GM12878 (cell line): ENCODE results near the gene PHF21B. TPM values are rescaled to one million over a fixed set of nuclear protein-coding genes. Genes with fewer than 3 reads are reported as not detected.

Source experiments
- CEBPB ChIP-seq, 2 experiments: fragments of 150-350 bp in 1 of 2; IDR thresholded peaks; 2 replicates each; pipeline ENCODE4 v1.6.1; 2012 to 2014; ENCODE audit warnings: low read depth in 2 of 2, low read length in 2 of 2, borderline replicate concordance in 1 of 2, inconsistent platforms in 1 of 2
- CHD1 ChIP-seq: IDR thresholded peaks from 2 replicates; pipeline ENCODE4 v1.6.1; 2012; ENCODE audit warnings: low read depth, low read length, improper control_type of control experiment
- MTA3 ChIP-seq: IDR thresholded peaks from 2 replicates; pipeline ENCODE4 v1.6.1; 2012; ENCODE audit warnings: low read length, inconsistent platforms, borderline replicate concordance
- MYB ChIP-seq: fragments of 150-350 bp; IDR thresholded peaks from 2 replicates; pipeline ENCODE4 v1.6.1; 2014; ENCODE audit warnings: mild to moderate bottlenecking, low read depth, low read length, borderline replicate concordance
- PML ChIP-seq: IDR thresholded peaks from 2 replicates; pipeline ENCODE4 v1.6.1; 2012; ENCODE audit warnings: low read length, inconsistent platforms
- POLR2A ChIP-seq: IDR thresholded peaks from 2 replicates; pipeline ENCODE4 v1.6.1; 2011; ENCODE audit warnings: low read depth, mild to moderate bottlenecking, low read length
- SMC3 ChIP-seq: IDR thresholded peaks from 2 replicates; pipeline ENCODE4 v1.6.1; 2011; ENCODE audit warnings: low read length, improper control_type of control experiment, borderline replicate concordance
- SUZ12 ChIP-seq: fragments of 200-600 bp; sonication (generic); IDR thresholded peaks from one replicate; pipeline ENCODE4 v1.6.1; 2018; ENCODE audit warnings: antibody characterized with exemption, mild to moderate bottlenecking; ENCODE audit not compliant: unreplicated experiment
- ZBTB4 ChIP-seq: fragments of 450-650 bp; formaldehyde crosslinking; IDR thresholded peaks from 2 replicates; pipeline ENCODE4 v1.4.0; 2022; ENCODE audit warnings: mild to moderate bottlenecking, moderate library complexity
- ZNF384 ChIP-seq: IDR thresholded peaks from 2 replicates; pipeline ENCODE4 v1.6.1; 2012; ENCODE audit warnings: low read depth, mild to moderate bottlenecking, low read length, improper control_type of control experiment, borderline replicate concordance
- polyA plus RNA-seq, 11 experiments: library from polyadenylated mRNA; depleted of rRNA in 4 of 11; unstranded in 6 of 11; stranded (reverse) in 5 of 11; fragments of >200 nt; fragmentation: Nextera tagmentation in 4 of 11; fragmentation: Illumina TruSeq in 1 of 11; extraction: Ambion mirVana in 4 of 11; extraction: Trizol in 1 of 11; gene quantifications; 1 replicate in 1 of 11; 2 replicates in 10 of 11; pipeline versions ENCODE4 v1.2.1 to v1.2.3, GENCODE V29; 2011 to 2016; ENCODE audit warnings: inconsistent platforms in 2 of 11, missing spikeins in 2 of 11, low read depth in 1 of 11
- total RNA-seq, 4 experiments: library from RNA; depleted of rRNA in 3 of 4; stranded (reverse); fragments of >200 nt in 3 of 4; fragmentation: Illumina TruSeq in 1 of 4; extraction: Trizol in 1 of 4; gene quantifications; 2 replicates each; pipeline versions ENCODE4 v1.2.1 to v1.2.3, GENCODE V29; 2013 to 2021
- TF ChIP-seq, protein P1 (sequence below): fragments of 450-650 bp; IDR thresholded peaks from 2 replicates; pipeline ENCODE4 v1.6.1; 2018; ENCODE audit warnings: mild to moderate bottlenecking, low read depth, moderate library complexity; ENCODE audit not compliant: partially characterized antibody

Gene PHF21B
- total and polyA plus RNA-seq, 10 of the 15 experiments (the other 5 are each of a cell fraction or from before 2014, with no cell fraction given): 0.03 to 0.35 TPM; not detected in 8

- TF ChIP-seq, protein P1, sequence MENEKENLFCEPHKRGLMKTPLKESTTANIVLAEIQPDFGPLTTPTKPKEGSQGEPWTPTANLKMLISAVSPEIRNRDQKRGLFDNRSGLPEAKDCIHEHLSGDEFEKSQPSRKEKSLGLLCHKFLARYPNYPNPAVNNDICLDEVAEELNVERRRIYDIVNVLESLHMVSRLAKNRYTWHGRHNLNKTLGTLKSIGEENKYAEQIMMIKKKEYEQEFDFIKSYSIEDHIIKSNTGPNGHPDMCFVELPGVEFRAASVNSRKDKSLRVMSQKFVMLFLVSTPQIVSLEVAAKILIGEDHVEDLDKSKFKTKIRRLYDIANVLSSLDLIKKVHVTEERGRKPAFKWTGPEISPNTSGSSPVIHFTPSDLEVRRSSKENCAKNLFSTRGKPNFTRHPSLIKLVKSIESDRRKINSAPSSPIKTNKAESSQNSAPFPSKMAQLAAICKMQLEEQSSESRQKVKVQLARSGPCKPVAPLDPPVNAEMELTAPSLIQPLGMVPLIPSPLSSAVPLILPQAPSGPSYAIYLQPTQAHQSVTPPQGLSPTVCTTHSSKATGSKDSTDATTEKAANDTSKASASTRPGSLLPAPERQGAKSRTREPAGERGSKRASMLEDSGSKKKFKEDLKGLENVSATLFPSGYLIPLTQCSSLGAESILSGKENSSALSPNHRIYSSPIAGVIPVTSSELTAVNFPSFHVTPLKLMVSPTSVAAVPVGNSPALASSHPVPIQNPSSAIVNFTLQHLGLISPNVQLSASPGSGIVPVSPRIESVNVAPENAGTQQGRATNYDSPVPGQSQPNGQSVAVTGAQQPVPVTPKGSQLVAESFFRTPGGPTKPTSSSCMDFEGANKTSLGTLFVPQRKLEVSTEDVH: no peak
- TF ChIP-seq CEBPB (IDR thresholded peaks at IDR 0.05; ENCODE audit: borderline replicate concordance in 1 of 2, low read depth in 2 of 2, low read length in 2 of 2) (no peak), POLR2A (no peak), MTA3 (no peak), SMC3 (no peak), CHD1 (no peak), ZBTB4 (CRISPR knock-in tag) (no peak), MYB (no peak), PML (no peak), SUZ12 (no peak), ZNF384 (no peak)
Observed at GRCh38 chr22:44924710-44925109, 85.1 kb downstream of the PHF21B start (continued).
